K562 (cell line): ENCODE data around the gene SOX12.

Experiments used
- CTCF ChIP-seq, 3 experiments: IDR thresholded peaks in 2 of 3; conservative IDR thresholded peaks in 1 of 3; 2 replicates each; pipeline ENCODE4 v1.5.1; 2011 to 2012; ENCODE audit warnings: low read length in 3 of 3, mild to moderate bottlenecking in 3 of 3, control low read depth in 2 of 3, improper control_type of control experiment in 1 of 3, inconsistent platforms in 1 of 3, low read depth in 1 of 3, mixed read lengths in 1 of 3, moderate library complexity in 1 of 3; ENCODE audit not compliant: insufficient read depth in 2 of 3
- MTA1 ChIP-seq: fragments of 450-650 bp; IDR thresholded peaks from 2 replicates; pipeline ENCODE4 v1.6.1; 2017; ENCODE audit warnings: borderline replicate concordance
- MXI1 ChIP-seq: IDR thresholded peaks from 2 replicates; pipeline ENCODE4 v1.6.1; 2011; ENCODE audit warnings: low read depth, mild to moderate bottlenecking, improper control_type of control experiment, low read length
- PTBP1 ChIP-seq: fragments of 200-400 bp; formaldehyde crosslinking; IDR thresholded peaks from 2 replicates; pipeline ENCODE4 v1.6.1; 2017; ENCODE audit warnings: low read depth, low read length
- SNAPC5 ChIP-seq: fragments of 250-450 bp; sonication (Bioruptor Pico); IDR thresholded peaks from 2 replicates; pipeline ENCODE4 v1.8.0; 2021; ENCODE audit warnings: moderate library complexity, mild to moderate bottlenecking, inconsistent platforms
- ZNF282 ChIP-seq: sonication (generic); formaldehyde crosslinking; IDR thresholded peaks from 2 replicates; pipeline ENCODE4 v1.8.1; 2023; ENCODE audit warnings: missing genetic modification reagents

- TF ChIP-seq MTA1 (no peak), CTCF (IDR thresholded peaks at IDR 0.05 in 2 of 3, conservative IDR thresholded peaks at IDR 0.05 in 1 of 3; ENCODE audit: insufficient read depth in 2 of 3, low read depth in 1 of 3, low read length in 3 of 3) (no peak), PTBP1 (no peak), MXI1 (no peak), SNAPC5 (no peak), ZNF282 (CRISPR knock-in tag) (no peak)
Measured at GRCh38 chr20:329851-330232, 4.5 kb downstream of the SOX12 start.
